Measurements from ENCODE around the gene MOBP.
A peak's percentile ranks its signal among the peaks of the same experiment; 100 is the strongest.

MOBP gene

GRCh38 chr3:39501059-39501458 lies 33.6 kb downstream of the MOBP start:
- DNase-seq, result no peak

- DNase-seq, result no peak
Measured at GRCh38 chr3:39501968-39502837, 34.7 kb downstream of the MOBP start.

- DNase-seq, result no peak
Measured at GRCh38 chr3:39502838-39503145, 35.3 kb downstream of the MOBP start.

- DNase-seq, result no peak
Measured at GRCh38 chr3:39505866-39506742, 38.6 kb downstream of the MOBP start.

- peak; percentile 49 to 58 for DNase-seq
Measured at GRCh38 chr3:39506863-39507262, 39.4 kb downstream of the MOBP start.

GRCh38 chr3:39513791-39514369 lies 46.4 kb downstream of the MOBP start:
- DNase-seq, result no peak

- no peak for DNase-seq
Measured at GRCh38 chr3:39515681-39516441, 48.4 kb downstream of the MOBP start.

GRCh38 chr3:39519103-39519502 lies 51.6 kb downstream of the MOBP start:
- no peak for DNase-seq

GRCh38 chr3:39519554-39520288 lies 52.2 kb downstream of the MOBP start:
- no peak for DNase-seq

GRCh38 chr3:39521456-39521855 lies 54.0 kb downstream of the MOBP start:
- no peak for DNase-seq

- DNase-seq, result no peak
Measured at GRCh38 chr3:39524107-39524506, 56.6 kb downstream of the MOBP start.

- no peak for DNase-seq
Measured at GRCh38 chr3:39528844-39529243, 61.4 kb downstream of the MOBP start.

GRCh38 chr3:39529577-39529976 lies 62.1 kb downstream of the MOBP start:
- DNase-seq, result no peak

GRCh38 chr3:39531066-39531465 lies 63.6 kb downstream of the MOBP start:
- DNase-seq, result no peak

- no peak for DNase-seq
Measured at GRCh38 chr3:39531665-39532064, 64.2 kb downstream of the MOBP start.

- DNase-seq, result no peak
Measured at GRCh38 chr3:39532777-39533176, 65.3 kb downstream of the MOBP start.

- no peak for DNase-seq
Measured at GRCh38 chr3:39533226-39533625, 65.7 kb downstream of the MOBP start.

GRCh38 chr3:39540162-39540921 lies 72.9 kb downstream of the MOBP start:
- DNase-seq, result no peak

GRCh38 chr3:39541442-39541841 lies 74.0 kb downstream of the MOBP start:
- DNase-seq, result no peak

GRCh38 chr3:39541917-39542329 lies 74.4 kb downstream of the MOBP start:
- peak; percentile 19 to 33 for DNase-seq

- DNase-seq, result no peak
Measured at GRCh38 chr3:39542588-39542988, 75.1 kb downstream of the MOBP start.
